CD4-positive, alpha-beta T cell treated with Interleukin-4 for 1 hour (primary cell): Measurements from ENCODE around the gene PCNT.
"Not testable (repeated sequence)": the region's sequence is repeated elsewhere in the genome, so short reads cannot be mapped to it uniquely, and the experiment has no call there.

ENCODE experiments used
- DNase-seq, 2 donors: peaks; one replicate each; pipeline ENCODE4 v3.0.0-alpha.2; 2020 to 2022

Gene PCNT

DNA sequence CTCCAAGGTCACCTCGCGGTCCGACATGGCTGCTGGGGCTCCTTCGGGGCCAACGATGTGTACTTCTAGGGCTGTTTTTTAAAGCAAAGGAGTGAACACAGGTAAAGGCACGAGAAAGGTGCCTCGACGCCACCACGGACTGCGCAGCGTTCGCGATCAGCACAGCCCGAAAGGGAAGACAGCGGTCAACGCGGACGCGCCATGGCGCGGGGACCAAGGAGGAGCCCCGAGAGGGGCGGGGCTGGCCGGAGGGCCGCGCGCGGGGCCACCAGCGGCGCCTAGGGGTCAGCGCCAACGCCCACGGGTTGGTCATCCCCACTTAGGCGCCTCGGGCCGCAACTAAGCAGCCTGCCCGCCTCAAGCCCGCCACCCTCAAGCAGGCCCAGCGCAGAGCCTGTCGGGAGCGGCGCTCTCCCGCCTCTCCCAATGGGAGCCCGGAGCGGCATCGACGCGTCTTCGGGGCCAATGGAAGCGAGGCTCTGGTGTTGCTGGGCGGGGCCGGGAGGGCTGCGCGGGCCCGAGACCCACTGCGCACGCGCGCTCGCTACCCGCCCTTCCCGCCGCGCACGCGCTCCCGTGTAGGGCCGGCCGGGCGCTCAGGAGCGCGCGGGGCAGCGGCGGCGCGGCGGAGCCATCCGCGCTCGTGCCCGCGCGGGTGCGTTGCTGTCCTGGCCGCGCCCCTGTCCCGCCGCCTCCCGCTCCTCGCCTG is 134.5 kb downstream of the PCNT start, which contains the start of gene DIP2A:
Gene DIP2A (plus strand): TSS at position 577 of the 709 bp plus-strand sequence. CDS start 241 bp downstream, outside the sequence.
- DNase-seq: peak; percentile 96

DNA sequence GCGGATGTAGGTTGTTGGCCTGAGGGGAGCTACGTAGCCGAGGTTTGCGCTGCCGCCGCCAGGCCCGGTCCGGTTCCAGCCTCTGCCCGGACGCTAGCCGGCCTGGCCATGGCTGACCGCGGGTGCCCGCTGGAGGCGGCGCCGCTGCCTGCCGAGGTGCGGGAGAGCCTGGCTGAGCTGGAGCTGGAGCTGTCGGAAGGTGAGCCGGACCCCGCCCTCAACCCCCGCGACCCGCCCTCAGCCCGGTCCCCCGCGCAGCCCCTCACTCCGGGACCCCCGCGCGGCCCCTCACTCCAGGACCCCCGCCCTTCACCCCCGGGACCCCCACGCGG is 135.0 kb downstream of the PCNT start:
- DNase-seq: no peak

DNA sequence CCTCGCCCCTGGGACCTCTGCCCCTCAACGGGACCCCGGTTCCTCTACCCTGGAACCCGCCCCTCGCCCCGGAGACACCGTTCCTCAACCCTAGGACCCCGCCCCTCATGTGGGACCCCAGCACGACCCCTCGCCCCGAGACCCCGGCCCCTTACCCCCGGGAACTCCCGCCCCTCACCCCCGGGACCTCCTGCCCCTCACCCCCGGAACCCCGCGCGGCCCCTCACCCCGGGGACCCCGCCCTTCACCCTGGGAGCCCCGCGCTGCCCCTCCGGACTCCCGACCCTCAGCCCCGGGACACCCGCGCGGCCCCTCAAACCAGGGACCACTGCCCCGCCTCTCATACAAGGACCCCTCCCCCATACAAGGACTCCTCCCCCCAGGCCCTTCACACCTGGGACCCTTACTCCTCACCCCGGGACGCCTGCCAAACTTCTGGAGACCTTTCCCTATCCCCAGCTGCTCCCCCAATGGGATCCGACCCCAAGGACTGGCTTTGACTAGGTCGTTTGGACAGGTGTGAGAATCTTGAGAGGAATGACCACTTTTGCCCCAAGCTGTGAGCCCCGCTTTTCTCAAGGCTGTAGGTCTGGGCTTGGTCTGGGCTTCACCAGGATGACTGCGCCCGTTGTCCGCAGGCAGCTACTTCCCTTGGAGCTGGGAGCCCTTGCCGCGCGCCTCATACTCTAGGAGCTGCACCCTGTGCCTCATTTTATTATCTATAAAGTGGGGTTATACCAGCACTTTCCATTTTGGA is 135.6 kb downstream of the PCNT start:
- no peak for DNase-seq

DNA sequence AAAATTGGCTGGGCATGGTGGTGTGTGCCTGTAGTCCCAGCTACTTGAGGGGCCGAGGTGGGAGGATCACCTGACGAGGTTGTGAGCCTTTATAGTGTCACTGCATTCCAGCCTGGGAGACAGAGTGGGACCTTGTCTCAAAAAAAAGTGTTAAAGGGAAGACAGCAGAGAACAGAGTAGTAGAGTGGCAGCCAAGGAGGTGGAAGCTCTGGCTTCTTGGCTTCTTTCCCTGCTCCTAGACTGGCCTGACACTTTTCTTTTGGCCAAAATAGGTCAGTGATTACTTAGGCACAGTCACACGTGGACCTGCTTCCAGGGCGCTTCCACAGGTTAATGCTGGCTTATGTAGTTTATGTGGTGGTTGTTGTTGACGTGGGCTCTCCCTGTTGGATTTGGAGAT is 138.0 kb downstream of the PCNT start:
- no peak for DNase-seq

GRCh38 chr21:46465153-46465552 is 141.2 kb downstream of the PCNT start:
- not testable (repeated sequence) for DNase-seq

DNA sequence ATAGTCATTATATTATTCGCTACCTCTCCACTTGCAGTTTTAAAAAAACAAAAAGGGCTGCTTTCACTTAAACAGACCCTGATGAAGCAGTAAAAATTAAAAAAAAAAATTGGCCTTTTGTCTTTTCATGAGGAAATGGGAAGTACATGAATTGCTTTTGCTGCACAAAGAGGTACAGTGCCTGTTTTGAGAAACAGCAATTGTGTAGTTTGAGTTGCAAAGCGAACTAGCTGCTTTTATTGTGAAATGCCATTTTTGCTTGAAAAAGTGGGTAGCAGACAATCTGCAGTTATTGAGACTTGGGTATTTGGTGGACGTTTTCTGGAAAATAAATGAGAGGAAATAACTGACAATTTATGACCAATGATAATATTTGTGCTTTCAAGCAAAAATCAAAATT is 141.7 kb downstream of the PCNT start:
- no peak for DNase-seq

DNA sequence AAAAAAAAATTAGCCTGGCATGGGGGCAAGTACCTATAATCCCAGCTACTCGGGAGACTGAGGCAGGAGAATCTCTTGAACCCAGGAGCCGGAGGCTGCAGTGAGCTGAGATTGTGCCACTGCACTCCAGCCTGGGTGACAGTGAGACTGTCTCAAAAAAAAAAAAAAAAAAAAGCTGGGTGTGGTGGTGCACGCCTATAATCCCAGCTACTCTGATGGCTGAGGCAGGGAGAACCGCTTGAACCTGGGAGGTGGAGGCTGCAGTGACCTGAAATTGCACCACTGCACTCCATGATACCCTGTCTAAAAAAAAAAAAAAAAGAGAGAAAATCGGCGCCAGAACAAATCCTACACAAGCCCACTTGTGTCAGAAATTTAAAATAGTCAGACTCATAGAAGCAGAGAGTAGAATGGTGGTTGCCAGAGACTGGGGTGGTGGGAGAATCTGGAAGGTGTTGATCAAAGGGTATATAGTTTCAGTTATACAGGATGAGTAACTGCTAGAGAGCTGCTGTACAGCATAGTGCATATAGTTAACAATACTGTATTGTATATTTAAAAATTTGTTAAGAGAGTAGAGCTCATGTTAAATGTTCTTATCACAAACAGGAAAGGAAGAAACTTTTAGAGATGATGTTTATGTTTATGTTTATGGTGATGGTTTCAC is 144.3 kb downstream of the PCNT start:
- no peak for DNase-seq

DNA sequence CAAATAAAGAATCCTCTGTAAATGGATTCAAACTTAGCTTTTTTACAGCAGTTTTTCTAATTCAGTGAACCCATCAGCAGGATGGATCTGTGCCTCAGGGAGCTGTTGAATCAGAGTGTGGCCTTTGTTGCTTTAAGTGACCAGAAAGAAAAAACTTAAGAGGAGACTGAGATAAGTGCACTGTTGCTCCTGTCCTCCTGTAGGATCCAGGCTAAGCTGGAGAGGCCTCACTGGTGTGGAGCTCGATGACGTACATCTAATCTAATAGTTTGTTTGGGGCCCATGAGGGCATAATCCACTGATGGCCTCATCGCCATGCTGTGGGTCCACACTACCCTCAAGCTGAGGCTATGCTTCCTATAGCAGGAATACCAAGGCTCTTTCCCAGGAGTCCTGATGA is 145.3 kb downstream of the PCNT start:
- no peak for DNase-seq

- DNase-seq: no peak
These were observed 147.6 kb downstream of the PCNT start for GRCh38 chr21:46471514-46471913.

DNA sequence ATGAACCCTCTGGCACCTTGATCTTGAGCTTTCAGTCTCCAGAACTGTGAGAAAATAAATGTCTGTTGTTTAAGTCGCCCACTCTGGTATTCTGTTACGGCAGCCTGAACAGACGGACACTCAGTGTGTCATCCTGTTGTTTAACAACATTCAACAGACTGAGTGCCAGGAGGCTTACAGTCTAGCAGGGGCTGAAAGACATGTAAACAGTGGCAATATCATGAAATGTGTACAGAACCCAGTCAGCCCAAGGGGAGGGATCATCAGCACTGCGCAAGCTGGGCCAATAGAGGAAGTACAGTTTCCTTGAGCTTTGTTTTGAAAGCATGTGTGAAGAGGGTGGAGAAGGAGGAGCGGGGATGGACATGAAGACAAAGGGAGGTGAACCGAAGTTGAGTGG is 148.3 kb downstream of the PCNT start:
- peak in 1 of 2 donors; percentile 16 for DNase-seq

- DNase-seq: no peak
These were observed 150.4 kb downstream of the PCNT start for GRCh38 chr21:46474382-46474781.

DNA sequence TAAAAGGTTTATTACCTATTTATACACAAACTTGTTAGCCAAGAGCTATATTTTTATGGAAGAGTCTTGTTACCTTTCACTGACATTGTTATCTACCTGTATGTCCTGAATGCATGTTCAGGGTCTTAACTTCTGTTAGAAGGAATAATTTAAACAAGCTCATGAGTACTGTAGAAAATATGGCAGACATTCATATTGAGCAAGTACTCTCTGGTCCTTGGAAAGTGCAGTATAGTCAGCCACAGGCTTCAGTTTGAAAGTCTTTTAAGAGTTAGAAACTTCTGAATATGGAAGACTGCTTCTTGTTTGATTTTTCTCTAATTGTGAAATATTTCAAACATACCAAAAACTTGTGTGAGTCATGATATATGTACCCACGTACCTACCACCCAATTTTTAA is 151.3 kb downstream of the PCNT start:
- DNase-seq: no peak

DNA sequence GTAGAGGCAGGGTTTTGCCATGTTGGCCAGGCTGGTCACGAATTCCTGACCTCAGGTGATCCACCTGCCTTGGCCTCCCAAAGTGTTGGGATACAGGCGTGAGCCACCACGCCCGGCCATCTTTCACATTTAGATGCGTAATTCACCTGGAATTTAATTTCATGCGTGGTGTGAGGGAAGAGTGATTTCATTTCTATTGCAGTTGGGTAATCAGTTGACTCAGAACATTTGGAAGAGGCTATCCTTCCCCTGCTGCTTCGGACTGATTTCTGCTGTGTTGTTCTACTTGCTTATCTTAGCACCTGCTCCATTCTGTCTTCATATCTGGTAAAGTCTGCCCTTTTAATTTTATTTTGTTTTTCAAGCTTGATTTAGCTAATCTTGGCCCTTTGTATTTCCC is 153.8 kb downstream of the PCNT start:
- DNase-seq: no peak

GRCh38 chr21:46478910-46479309 is 155.0 kb downstream of the PCNT start:
- no peak for DNase-seq

GRCh38 chr21:46480466-46480865 is 156.5 kb downstream of the PCNT start:
- no peak for DNase-seq

DNA sequence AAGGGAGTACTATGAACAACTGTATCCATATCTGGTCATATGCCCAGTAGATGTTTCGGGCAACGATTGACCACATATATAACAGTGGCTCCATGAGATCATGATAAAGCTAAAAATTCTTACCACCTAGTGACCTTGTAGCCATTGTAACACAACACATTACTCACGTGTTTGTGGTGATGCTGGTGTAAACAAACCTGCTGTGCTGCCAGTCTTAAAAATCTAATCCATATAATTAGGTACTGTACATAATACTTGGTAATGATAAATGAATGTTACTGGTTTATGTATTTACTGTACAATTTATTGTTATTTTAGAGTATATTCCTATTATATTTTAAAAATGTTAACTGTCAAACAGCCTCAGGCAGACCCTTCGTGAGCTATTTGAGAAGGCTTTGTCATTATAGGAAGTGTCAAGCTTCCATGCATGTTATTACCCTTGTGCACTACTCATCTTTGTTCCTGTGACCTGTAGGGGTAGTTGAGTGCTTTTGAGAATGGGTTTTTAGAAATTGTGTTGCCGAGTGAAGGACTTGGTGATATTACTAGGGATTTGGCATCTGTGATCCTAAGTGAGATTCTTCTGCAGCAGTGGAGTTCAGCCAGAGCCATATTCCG is 158.4 kb downstream of the PCNT start:
- DNase-seq: no peak

DNA sequence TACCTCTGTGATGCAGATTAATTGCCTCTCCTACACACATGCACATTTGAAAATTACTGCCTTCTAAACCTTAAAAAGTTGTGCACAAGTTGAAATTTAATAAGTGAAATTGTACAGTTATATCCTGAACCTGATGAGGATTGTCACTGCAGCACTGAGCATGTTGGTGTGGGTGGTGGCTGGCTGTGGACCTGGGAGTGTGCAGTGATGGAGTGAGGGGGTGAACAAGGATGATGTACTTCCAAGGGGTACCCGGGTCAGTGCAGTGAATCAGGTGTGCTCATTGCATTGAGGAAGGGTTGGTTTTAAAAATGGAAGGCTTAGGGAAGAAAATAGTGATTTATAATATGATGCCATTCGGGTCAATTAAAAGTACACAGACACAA is 158.9 kb downstream of the PCNT start:
- DNase-seq: no peak

DNA sequence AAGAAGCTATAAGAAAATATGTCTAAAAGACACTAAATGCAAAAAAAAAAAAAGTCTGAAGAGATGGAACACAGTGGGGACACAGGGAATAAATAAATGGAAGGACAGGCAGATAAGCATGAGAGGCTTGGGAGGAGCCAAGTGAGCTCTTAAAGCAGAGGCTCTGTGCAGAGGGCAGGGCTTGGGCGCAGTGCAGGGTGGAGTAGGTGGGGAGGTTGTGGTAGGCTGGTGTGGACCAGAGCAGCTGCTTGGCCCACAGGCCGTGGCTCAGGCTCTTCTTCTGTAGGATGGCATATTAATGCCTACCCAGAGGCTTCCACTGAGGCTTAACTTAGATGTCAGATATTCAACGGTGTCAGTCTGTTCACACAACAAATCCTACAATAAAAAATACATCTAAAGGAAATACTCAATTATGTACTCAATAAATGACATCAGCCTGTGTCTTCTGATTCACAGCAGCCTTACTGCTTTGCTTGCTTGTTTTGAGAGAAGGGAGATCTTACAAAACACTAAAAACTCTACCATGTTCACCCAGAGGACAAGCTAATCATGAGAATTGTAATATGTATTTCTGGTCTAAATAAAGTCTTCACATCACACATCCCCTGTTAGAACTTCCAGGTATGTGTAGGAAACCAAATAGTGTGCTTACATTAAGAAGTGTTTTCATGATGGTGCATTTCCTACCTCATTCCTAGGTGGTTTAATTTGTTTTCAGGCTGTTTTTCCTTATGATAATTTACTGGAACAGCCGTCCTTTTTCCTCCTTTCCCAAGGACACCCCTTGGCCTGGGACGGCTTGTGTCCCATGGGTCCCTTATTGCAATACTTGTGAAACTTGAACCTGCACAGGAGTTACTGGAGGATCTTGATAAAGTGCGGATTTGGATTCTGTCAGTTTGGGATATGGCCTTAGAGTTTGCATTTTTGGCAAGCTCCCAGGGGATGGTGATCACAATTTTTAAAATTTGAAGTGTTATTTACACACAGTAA is 159.6 kb downstream of the PCNT start:
- DNase-seq: peak in 1 of 2 donors; percentile 30

DNA sequence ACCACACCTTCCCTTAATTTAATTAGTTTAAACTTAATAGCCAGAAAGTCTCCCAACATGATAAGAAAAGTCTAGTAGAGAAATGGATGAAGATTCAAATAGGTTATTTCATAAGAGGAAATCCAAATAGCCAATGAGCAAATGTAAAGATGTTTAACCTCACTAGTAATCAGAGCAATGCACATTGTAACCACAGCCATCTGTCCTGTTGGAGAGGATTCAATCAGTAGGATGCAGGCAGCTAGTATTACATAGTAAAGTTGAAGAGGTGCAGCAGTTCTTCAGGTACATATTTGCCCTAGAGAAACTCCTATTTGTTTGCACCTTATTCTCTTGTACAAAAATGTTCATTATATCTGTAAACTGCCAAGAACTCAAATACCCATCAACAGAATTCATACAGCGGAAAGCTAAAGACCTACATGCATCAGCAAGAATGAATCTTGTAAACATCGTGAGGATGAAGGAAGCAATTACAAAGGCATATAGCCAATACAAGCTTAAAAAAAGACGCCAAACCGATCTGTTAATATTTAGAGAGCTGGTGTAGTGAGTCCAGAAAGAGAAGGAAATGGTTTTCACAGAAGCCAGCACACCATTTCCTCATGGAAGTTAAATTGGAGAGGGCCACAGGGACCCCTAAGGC is 162.6 kb downstream of the PCNT start:
- DNase-seq: no peak

DNA sequence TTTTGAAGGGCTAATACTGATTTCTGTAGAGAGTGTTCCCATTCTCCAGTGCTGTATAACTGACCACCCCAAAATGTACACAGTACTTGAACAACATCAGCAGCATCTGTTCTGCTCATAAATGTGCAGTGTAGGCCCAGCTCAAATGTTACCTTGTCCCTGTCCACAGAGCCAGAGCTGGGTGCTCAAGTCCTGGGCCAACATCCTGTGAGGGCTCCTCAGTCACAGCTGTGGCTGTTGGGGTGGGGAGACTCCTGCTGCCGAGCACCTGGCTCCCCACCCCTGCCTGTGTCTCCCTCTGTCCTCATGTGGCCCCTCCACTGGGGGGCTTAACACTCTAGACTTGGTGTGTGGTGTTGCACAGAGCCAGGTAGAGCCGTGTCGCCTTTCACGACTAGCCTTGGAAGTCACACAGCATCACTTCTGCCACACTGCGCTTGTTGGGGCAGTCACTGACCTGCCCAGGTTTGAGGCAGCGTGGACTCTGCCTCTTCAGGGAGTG is 165.3 kb downstream of the PCNT start:
- no peak for DNase-seq

DNA sequence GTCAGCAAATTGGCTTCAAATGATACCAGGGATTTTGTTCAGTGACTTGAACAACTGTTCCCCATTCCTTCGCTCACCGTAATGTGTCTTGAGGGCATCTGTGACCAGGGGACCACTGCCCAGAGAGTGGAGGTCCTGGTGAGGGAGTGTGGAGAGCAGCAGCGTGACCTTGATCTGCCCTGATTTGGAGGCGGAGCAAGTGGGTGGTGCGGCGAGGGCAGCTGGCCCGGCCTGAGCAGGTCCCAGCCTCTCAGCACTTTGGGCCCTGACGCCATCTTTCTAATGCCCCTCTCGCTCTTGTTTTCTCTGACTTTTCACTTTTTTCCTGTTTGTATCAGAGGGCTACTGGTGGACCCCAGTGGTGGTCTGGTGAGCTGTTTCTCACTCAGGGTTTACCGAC is 165.8 kb downstream of the PCNT start:
- no peak for DNase-seq

DNA sequence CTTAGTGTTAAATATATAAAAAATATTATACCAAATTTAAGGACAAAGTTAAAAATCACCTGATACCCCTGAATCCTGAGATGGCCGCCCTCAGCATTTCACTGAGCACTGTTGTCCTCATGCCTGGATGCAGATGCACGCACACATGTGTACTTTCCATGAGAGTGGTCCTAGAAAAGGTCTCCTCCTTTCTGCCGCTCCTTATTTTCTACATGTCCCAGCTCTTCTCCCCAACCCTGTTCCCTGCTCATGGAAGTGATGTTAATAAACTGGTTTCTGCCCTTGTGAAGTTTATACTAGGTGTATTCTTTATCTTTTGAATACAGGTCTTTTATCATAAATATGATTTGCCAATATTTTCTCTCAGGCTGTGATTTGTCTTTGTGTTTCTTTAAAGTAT is 167.6 kb downstream of the PCNT start:
- no peak for DNase-seq
